ENCODE measurements around the gene NIM1K. TPM values are rescaled to one million over a fixed set of nuclear protein-coding genes. Genes with fewer than 3 reads are reported as not detected.
"Not testable (repeated sequence)": the region's sequence is repeated elsewhere in the genome, so short reads cannot be mapped to it uniquely, and the experiment has no call there.

Gene NIM1K
- total and polyA plus RNA-seq, 3 donors from 2014 or later: 0.68 to 1.1 (median 0.79) TPM

- intact Hi-C loops (cut with DNase I; ENCODE audit: low total_unique reads): no loop called here
- H3K27ac ChIP-seq: no peak overlapping the region
- H3K27me3 ChIP-seq: no peaks in the 10 kb centered on the region
- H3K9me3 ChIP-seq: no peaks in the 10 kb centered on the region
- no peak overlapping the region for H3K4me3 ChIP-seq
- no peak for DNase-seq
- H3K4me1 ChIP-seq: peaks cover 2% of the 10 kb centered on the region
- WGBS, 2 donors: 88 to 89% methylated on average over 6 of the region's 6 CpGs
- no peaks in the 10 kb centered on the region for H3K36me3 ChIP-seq (ENCODE audit: low read depth, missing control alignments)
- TF ChIP-seq CTCF (IDR thresholded peaks at IDR 0.05) (no peak), POLR2A (IDR thresholded peaks at IDR 0.05) (no peak)
Observed at GRCh38 chr5:43314724-43315123, 122.7 kb downstream of the NIM1K start.

- Histone ChIP-seq H3K4me1 (no peaks in the 10 kb centered on the region), H3K36me3 (ENCODE audit: low read depth, missing control alignments) (no peaks in the 10 kb centered on the region), H3K4me3 (no peak overlapping the region), H3K9me3 (no peaks in the 10 kb centered on the region), H3K27ac (no peak overlapping the region), H3K27me3 (no peaks in the 10 kb centered on the region)
- DNase-seq: no peak
- 91 to 93% methylated on average over 8 of the region's 8 CpGs for WGBS, 2 donors
- intact Hi-C loops (cut with DNase I; ENCODE audit: low total_unique reads): no loop called here
- TF ChIP-seq CTCF (IDR thresholded peaks at IDR 0.05) (no peak), POLR2A (IDR thresholded peaks at IDR 0.05) (no peak)
Observed at GRCh38 chr5:43315263-43315662, 123.2 kb downstream of the NIM1K start.

- DNase-seq: no peak
- intact Hi-C loops (cut with DNase I; ENCODE audit: low total_unique reads): no loop called here
- H3K27me3 ChIP-seq: no peaks in the 10 kb centered on the region
- WGBS, 2 donors: 91 to 96% methylated on average over 3 of the region's 3 CpGs
- H3K4me3 ChIP-seq: no peak overlapping the region
- TF ChIP-seq CTCF (IDR thresholded peaks at IDR 0.05): no peak
- no peak for TF ChIP-seq POLR2A (IDR thresholded peaks at IDR 0.05)
- no peak overlapping the region for H3K27ac ChIP-seq
- no peaks in the 10 kb centered on the region for H3K4me1 ChIP-seq
- no peaks in the 10 kb centered on the region for H3K9me3 ChIP-seq
- H3K36me3 ChIP-seq (ENCODE audit: low read depth, missing control alignments): no peaks in the 10 kb centered on the region
Observed at GRCh38 chr5:43315682-43316081, 123.7 kb downstream of the NIM1K start.

DNA sequence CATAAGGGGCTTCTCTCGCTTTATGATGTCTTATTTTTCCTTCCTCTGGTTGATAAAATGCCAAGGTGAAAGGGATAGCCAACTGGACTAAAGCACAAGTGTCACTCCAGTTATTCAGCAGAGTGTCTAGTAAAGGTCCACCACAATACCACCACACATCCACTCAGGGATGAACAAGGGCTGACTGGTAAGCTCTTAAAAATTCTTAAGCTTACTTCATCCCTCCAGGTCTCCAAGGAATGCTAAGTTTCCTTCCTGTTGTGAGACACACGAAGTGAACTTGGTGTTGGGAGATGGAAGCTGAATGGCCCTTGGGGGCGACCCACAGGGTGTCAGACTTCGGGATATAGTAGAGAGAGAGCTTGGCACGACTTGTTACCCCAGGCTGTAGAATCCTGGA, 124.4 kb downstream of the NIM1K start:
- Histone ChIP-seq H3K9me3 (no peaks in the 10 kb centered on the region), H3K27me3 (no peaks in the 10 kb centered on the region), H3K36me3 (ENCODE audit: low read depth, missing control alignments) (no peaks in the 10 kb centered on the region), H3K4me1 (no peaks in the 10 kb centered on the region), H3K4me3 (no peak overlapping the region), H3K27ac (no peak overlapping the region)
- intact Hi-C loops (cut with DNase I; ENCODE audit: low total_unique reads): no loop called here
- 96% methylated on average over 5 of the region's 5 CpGs for WGBS, 2 donors
- DNase-seq: no peak
- no peak for TF ChIP-seq CTCF (IDR thresholded peaks at IDR 0.05)
- no peak for TF ChIP-seq POLR2A (IDR thresholded peaks at IDR 0.05)

- Histone ChIP-seq H3K9me3 (no peaks in the 10 kb centered on the region), H3K4me3 (no peak overlapping the region), H3K36me3 (ENCODE audit: low read depth, missing control alignments) (no peaks in the 10 kb centered on the region), H3K4me1 (no peaks in the 10 kb centered on the region), H3K27ac (no peak overlapping the region), H3K27me3 (no peaks in the 10 kb centered on the region)
- no peak for DNase-seq
- TF ChIP-seq CTCF (IDR thresholded peaks at IDR 0.05): no peak
- TF ChIP-seq POLR2A (IDR thresholded peaks at IDR 0.05): no peak
- intact Hi-C loops (cut with DNase I; ENCODE audit: low total_unique reads): no loop called here
- WGBS, 2 donors: 69 to 91% methylated on average over 4 of the region's 4 CpGs
Observed at GRCh38 chr5:43320846-43321245, 128.8 kb downstream of the NIM1K start.

- H3K9me3 ChIP-seq; H3K36me3 ChIP-seq (ENCODE audit: low read depth, missing control alignments); H3K27ac ChIP-seq; H3K4me1 ChIP-seq; DNase-seq; H3K4me3 ChIP-seq; H3K27me3 ChIP-seq; intact Hi-C loops (cut with DNase I; ENCODE audit: low total_unique reads): not testable (repeated sequence)
- 52 to 82% methylated on average over 3 of the region's 3 CpGs for WGBS, 2 donors
Observed at GRCh38 chr5:43323488-43323887, 131.5 kb downstream of the NIM1K start.

DNA sequence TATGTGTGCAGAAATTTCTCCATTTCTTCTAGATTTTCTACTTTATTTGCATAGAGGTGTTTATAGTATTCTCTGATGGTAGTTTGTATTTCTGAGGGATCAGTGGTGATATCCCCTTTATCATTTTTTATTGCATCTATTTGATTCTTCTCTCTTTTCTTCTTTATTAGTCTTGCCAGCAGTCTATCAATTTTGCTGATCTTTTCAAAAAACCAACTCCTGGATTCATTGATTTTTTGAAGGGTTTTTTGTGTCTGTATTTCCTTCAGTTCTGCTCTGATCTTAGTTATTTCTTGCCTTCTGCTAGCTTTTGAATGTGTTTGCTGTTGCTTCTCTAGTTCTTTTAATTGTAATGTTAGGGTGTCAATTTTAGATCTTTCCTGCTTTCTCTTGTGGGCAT, 133.6 kb downstream of the NIM1K start:
- DNase-seq; H3K9me3 ChIP-seq; H3K4me3 ChIP-seq; intact Hi-C loops (cut with DNase I; ENCODE audit: low total_unique reads); H3K36me3 ChIP-seq (ENCODE audit: low read depth, missing control alignments); H3K27me3 ChIP-seq; H3K27ac ChIP-seq; H3K4me1 ChIP-seq: not testable (repeated sequence)

Data from testis (tissue), 3 donors.